ENCODE data around the gene OTULINL.
"Not testable (repeated sequence)": the region's sequence is repeated elsewhere in the genome, so short reads cannot be mapped to it uniquely, and the experiment has no call there.

- TF ChIP-seq POLR2A (IDR thresholded peaks at IDR 0.05; ENCODE audit: low read length); GATA1 (IDR thresholded peaks at IDR 0.05; ENCODE audit: low read depth, low read length): not testable (repeated sequence)
These were observed 27.3 kb upstream of the OTULINL start for GRCh38 chr5:14554288-14554687.

All from erythroblast (primary cell).